Activated naive CD4-positive, alpha-beta T cell treated with anti-CD3 and anti-CD28 coated beads, Interleukin-2, amount 50 U/mL, for 16 hours (primary cell): ENCODE results near the gene IFI44L.

Source experiments
- DNase-seq: peaks from one replicate; pipeline ENCODE4 v3.0.0-alpha.2; 2020

The IFI44L gene

DNA sequence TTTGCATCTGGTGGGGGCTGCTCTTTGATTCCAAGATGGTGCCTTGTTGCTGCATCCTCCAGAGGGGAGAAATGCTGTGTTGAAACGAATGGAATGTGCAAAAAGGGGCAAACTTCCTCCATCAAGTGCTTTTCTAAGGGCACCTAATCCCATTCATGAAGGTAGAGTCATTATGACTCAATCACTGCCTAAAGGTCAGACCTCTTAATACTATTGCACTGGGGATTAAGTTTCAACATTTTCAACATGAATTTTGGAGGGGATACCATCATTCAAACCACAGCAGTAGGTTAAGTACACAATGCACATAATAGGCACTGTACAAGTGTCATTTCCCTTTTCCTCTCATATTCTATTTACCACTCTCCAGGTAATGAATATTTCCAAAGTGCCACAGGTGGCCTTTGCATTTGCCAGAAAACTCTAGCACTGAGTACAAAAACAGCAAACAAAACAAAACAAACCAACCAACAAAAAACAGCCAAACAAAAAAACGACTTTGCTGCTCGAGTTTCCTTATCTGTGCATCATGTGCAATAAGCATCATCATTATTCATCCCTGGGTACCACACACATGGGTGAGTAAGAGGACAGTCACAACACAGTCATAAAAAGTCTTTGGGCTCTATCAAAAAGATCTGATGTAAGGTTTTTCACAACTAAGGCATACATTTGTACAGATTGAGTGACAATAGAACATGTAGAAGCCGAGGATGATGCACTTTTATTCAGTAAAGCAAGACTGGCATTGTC, 71.9 kb downstream of the IFI44L start:
- DNase-seq = no peak
